ENCODE data around the gene UBXN6. TPM values are rescaled to one million over a fixed set of nuclear protein-coding genes. Genes with fewer than 3 reads are reported as not detected.

The UBXN6 gene
- total and polyA plus RNA-seq, 2 of the 8 experiments (the other 6 are each of a cell fraction or from before 2014, with no cell fraction given): 28.0 to 43.8 TPM

GRCh38 chr19:4502282-4503131, 44.9 kb upstream of the UBXN6 start (continued):
- TF ChIP-seq, protein P1, sequence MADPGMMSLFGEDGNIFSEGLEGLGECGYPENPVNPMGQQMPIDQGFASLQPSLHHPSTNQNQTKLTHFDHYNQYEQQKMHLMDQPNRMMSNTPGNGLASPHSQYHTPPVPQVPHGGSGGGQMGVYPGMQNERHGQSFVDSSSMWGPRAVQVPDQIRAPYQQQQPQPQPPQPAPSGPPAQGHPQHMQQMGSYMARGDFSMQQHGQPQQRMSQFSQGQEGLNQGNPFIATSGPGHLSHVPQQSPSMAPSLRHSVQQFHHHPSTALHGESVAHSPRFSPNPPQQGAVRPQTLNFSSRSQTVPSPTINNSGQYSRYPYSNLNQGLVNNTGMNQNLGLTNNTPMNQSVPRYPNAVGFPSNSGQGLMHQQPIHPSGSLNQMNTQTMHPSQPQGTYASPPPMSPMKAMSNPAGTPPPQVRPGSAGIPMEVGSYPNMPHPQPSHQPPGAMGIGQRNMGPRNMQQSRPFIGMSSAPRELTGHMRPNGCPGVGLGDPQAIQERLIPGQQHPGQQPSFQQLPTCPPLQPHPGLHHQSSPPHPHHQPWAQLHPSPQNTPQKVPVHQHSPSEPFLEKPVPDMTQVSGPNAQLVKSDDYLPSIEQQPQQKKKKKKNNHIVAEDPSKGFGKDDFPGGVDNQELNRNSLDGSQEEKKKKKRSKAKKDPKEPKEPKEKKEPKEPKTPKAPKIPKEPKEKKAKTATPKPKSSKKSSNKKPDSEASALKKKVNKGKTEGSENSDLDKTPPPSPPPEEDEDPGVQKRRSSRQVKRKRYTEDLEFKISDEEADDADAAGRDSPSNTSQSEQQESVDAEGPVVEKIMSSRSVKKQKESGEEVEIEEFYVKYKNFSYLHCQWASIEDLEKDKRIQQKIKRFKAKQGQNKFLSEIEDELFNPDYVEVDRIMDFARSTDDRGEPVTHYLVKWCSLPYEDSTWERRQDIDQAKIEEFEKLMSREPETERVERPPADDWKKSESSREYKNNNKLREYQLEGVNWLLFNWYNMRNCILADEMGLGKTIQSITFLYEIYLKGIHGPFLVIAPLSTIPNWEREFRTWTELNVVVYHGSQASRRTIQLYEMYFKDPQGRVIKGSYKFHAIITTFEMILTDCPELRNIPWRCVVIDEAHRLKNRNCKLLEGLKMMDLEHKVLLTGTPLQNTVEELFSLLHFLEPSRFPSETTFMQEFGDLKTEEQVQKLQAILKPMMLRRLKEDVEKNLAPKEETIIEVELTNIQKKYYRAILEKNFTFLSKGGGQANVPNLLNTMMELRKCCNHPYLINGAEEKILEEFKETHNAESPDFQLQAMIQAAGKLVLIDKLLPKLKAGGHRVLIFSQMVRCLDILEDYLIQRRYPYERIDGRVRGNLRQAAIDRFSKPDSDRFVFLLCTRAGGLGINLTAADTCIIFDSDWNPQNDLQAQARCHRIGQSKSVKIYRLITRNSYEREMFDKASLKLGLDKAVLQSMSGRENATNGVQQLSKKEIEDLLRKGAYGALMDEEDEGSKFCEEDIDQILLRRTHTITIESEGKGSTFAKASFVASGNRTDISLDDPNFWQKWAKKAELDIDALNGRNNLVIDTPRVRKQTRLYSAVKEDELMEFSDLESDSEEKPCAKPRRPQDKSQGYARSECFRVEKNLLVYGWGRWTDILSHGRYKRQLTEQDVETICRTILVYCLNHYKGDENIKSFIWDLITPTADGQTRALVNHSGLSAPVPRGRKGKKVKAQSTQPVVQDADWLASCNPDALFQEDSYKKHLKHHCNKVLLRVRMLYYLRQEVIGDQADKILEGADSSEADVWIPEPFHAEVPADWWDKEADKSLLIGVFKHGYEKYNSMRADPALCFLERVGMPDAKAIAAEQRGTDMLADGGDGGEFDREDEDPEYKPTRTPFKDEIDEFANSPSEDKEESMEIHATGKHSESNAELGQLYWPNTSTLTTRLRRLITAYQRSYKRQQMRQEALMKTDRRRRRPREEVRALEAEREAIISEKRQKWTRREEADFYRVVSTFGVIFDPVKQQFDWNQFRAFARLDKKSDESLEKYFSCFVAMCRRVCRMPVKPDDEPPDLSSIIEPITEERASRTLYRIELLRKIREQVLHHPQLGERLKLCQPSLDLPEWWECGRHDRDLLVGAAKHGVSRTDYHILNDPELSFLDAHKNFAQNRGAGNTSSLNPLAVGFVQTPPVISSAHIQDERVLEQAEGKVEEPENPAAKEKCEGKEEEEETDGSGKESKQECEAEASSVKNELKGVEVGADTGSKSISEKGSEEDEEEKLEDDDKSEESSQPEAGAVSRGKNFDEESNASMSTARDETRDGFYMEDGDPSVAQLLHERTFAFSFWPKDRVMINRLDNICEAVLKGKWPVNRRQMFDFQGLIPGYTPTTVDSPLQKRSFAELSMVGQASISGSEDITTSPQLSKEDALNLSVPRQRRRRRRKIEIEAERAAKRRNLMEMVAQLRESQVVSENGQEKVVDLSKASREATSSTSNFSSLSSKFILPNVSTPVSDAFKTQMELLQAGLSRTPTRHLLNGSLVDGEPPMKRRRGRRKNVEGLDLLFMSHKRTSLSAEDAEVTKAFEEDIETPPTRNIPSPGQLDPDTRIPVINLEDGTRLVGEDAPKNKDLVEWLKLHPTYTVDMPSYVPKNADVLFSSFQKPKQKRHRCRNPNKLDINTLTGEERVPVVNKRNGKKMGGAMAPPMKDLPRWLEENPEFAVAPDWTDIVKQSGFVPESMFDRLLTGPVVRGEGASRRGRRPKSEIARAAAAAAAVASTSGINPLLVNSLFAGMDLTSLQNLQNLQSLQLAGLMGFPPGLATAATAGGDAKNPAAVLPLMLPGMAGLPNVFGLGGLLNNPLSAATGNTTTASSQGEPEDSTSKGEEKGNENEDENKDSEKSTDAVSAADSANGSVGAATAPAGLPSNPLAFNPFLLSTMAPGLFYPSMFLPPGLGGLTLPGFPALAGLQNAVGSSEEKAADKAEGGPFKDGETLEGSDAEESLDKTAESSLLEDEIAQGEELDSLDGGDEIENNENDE (IDR thresholded peaks at IDR 0.05; ENCODE audit: insufficient replicate concordance, low read length): no peak
- no peak for TF ChIP-seq SIRT6 (IDR thresholded peaks at IDR 0.05; ENCODE audit: low read length)
- TF ChIP-seq TEAD4 (IDR thresholded peaks at IDR 0.05; ENCODE audit: low read depth, low read length): no peak
- no peak for TF ChIP-seq EGR1 (IDR thresholded peaks at IDR 0.05; ENCODE audit: borderline replicate concordance, low read depth, low read length)
- TF ChIP-seq RNF2 (IDR thresholded peaks at IDR 0.05; ENCODE audit: borderline replicate concordance, low read depth, low read length, missing control alignments, poor library complexity, severe bottlenecking): no peak
- no peak for TF ChIP-seq KDM4A (IDR thresholded peaks at IDR 0.05; ENCODE audit: low read depth, low read length, severe bottlenecking)
- TF ChIP-seq NRF1 (IDR thresholded peaks at IDR 0.05; ENCODE audit: low read depth, low read length): no peak
- TF ChIP-seq NANOG (IDR thresholded peaks at IDR 0.05; ENCODE audit: insufficient read depth, low read depth, low read length, poor library complexity, severe bottlenecking): no peak
